GM12801 (cell line): ENCODE measurements around the gene IL5.

ENCODE experiments used
- TF ChIP-seq, protein P1 (sequence below): IDR thresholded peaks from one replicate; pipeline ENCODE4 v1.5.1; 2011; ENCODE audit warnings: control low read depth; ENCODE audit not compliant: insufficient read length; ENCODE audit errors: extremely low read depth

The IL5 gene

DNA sequence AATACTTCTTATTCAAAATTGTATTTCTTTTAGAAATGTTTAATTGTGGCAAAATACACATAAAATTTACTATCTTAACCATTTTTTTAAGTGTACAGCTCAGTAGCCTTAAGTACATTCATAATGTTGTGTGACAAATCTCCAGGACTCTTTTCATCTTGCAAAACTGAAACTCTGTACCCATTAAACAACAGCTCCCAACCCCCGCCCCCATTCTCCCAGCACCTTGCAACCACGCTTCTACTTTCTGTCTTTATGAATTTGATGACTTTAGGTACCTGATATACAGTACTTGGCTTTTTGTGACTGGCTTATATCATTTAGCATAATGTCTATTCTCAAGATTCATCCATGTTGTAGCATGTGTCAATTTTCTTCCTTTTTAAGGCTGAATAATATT, 2.8 kb upstream of the IL5 start:
- TF ChIP-seq, protein P1, sequence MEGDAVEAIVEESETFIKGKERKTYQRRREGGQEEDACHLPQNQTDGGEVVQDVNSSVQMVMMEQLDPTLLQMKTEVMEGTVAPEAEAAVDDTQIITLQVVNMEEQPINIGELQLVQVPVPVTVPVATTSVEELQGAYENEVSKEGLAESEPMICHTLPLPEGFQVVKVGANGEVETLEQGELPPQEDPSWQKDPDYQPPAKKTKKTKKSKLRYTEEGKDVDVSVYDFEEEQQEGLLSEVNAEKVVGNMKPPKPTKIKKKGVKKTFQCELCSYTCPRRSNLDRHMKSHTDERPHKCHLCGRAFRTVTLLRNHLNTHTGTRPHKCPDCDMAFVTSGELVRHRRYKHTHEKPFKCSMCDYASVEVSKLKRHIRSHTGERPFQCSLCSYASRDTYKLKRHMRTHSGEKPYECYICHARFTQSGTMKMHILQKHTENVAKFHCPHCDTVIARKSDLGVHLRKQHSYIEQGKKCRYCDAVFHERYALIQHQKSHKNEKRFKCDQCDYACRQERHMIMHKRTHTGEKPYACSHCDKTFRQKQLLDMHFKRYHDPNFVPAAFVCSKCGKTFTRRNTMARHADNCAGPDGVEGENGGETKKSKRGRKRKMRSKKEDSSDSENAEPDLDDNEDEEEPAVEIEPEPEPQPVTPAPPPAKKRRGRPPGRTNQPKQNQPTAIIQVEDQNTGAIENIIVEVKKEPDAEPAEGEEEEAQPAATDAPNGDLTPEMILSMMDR: no peak

DNA sequence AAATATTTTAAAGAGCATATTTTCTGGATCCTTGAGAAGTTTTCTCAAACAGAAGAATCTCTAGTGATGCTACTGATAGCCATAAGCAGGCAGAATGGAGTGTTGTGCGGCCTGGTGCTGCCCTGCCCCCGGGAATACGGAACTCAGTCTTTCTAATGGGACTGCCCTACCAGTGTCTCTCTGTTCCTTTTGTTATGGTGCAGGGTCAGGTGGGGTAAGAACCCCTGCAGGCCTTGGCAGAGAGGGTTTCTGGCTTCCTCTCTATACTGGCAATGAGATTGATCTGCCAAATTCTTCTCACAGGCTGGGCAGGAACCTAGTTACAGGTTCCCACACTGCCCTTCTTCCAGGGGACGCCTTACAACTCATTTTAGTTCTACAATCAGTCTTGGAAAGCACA, 2.6 kb downstream of the IL5 start:
- TF ChIP-seq, protein P1: no peak

DNA sequence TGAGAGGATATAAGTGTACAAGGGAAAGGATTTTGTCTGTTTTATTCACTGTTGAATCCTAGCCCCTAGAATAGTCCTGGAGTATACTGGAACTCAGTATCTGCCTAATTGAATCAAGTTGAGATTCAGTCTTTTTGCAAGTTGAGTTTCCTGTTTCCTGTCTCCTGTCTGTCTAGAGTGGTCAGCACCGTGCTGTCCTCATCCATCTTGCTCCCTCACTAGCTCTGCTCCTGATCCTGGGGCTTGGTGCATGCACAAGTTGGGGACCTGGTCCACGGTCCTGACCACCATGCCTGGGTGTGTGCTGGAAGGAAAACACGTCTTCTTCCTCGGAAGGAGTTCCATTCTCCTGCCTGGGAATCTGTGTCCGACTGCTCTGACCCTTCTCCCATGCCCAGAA, 3.2 kb downstream of the IL5 start:
- TF ChIP-seq, protein P1: no peak

DNA sequence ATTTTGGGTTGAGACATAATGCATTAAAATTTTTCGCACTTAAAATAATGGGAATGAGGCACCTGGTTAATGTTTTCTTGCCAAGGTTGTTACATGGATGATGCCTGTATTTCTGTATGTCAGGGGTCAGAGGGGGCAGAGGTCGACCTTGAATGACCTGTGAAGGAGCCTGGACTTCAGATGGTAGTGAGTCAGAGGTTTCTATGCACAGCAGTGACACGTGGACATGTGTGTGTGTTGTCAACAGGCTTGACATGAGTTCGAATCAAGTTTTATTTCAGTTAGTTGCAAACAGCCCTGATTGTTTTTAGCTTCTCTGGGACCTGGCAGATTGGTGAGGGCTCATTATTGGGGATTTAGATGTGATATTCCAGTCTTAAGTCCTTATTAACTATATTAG, 3.6 kb downstream of the IL5 start:
- TF ChIP-seq, protein P1: no peak

DNA sequence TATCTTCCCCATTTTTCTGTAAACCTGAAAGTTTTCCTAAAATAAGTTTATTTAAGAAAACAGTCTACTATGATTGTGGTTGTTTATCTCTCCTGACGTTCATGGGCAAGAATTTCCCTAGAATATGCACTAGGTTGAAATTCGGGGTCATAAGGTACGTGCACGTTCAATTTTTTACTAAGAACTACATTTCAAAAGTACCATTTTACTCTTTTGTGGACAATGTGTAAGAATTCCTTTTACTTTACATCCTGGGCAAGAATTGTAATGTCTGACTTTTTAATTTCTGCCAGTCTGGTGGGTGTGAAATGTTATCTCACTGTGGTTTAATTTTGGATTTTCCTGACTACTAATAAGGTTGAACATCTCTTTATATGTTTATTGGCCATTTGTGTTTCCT, 12.4 kb downstream of the IL5 start:
- TF ChIP-seq, protein P1: no peak

DNA sequence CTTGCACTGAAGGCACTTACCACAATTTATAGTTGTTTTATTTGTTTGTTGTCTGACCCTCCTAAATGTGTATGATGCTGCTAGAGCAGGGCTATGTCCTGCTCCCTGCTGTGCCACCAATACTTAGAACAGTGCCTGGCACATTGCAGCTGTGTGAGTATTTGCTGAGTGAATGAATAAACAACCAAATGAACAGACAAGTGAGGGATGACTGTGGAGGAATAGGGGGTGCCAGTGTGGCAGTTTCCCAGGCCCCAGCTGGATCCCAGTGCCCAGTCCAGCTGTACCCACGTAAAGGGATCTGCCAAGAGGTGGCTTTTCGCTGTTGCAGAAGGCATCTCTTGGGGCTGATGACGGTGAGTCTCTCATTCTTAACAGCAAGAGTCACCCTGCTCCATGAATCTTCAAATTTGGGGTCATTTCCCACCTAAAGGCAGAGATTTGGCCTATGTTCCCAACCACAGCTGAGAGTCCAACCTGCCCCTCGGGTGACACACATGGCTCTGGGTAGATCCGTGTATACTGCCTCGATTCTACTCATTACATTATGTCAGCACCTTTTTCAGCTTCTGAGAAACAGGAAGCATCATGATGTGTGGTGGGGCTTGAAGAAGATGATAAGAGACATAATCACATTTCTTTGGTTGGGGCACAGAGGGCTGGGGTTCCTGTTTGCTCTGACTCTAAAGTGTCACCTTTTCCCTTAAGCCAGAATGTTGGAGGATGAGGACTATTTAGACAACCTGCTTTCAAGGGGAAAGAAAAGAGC, 14.3 kb downstream of the IL5 start:
- TF ChIP-seq, protein P1: no peak

DNA sequence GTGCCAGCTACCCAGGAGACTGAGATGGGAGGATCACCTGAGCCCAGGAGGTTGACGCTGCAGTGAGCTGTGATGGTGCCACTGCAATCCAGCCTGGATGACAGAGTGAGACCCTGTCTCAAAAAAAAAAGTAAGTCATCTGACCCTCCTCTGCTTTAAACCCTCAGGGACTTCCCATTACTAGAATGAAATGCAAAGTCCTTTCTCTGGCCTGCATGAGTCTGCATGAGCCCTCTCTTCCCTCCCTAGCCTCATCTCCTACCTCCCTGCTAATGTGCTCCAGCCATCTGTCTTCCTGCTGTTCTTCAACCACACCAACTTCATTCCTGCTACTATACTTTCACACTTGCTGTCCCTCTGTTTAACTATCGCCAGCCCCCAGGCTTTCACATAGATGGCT, 15.3 kb downstream of the IL5 start:
- TF ChIP-seq, protein P1: no peak
